GM20000 (cell line): ENCODE measurements around the gene IL36RN.

Experiments used
- DNase-seq: peaks from one replicate; pipeline ENCODE4 v3.0.0; 2012; ENCODE audit warnings: low spot score
- TF ChIP-seq, protein P1 (sequence below): IDR thresholded peaks from 2 replicates; pipeline ENCODE4 v1.5.1; 2012; ENCODE audit warnings: mild to moderate bottlenecking, control low read depth; ENCODE audit errors: extremely low read depth, missing control alignments

The IL36RN gene

GRCh38 chr2:113079131-113079530 lies 20.1 kb downstream of the IL36RN start:
- no peak for DNase-seq
- TF ChIP-seq, protein P1, sequence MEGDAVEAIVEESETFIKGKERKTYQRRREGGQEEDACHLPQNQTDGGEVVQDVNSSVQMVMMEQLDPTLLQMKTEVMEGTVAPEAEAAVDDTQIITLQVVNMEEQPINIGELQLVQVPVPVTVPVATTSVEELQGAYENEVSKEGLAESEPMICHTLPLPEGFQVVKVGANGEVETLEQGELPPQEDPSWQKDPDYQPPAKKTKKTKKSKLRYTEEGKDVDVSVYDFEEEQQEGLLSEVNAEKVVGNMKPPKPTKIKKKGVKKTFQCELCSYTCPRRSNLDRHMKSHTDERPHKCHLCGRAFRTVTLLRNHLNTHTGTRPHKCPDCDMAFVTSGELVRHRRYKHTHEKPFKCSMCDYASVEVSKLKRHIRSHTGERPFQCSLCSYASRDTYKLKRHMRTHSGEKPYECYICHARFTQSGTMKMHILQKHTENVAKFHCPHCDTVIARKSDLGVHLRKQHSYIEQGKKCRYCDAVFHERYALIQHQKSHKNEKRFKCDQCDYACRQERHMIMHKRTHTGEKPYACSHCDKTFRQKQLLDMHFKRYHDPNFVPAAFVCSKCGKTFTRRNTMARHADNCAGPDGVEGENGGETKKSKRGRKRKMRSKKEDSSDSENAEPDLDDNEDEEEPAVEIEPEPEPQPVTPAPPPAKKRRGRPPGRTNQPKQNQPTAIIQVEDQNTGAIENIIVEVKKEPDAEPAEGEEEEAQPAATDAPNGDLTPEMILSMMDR, result no peak

DNA sequence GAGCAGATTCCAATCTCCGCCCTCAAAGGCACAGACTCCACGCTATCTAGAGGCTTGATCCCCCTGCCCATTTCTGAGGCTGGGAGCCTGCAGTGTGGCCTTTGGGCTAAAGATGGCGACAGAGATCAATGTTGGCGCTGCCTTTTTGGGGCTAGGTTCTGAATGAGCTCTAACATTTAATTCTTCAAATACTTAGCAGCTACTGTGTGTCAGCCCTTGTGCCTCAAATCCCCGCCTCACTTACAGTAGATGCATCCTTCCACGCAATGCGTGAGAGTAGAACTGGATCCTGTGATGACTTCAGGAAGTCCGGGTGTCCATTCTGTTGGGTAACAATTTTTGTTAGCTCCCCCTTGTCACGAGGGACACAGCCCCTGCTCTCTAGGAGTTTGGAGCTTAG lies 21.1 kb downstream of the IL36RN start:
- TF ChIP-seq, protein P1, result peak; percentile 88
- DNase-seq, result peak; percentile 54

- TF ChIP-seq, protein P1, result no peak
- DNase-seq, result no peak
Measured at GRCh38 chr2:113081488-113082210, 22.7 kb downstream of the IL36RN start.

DNA sequence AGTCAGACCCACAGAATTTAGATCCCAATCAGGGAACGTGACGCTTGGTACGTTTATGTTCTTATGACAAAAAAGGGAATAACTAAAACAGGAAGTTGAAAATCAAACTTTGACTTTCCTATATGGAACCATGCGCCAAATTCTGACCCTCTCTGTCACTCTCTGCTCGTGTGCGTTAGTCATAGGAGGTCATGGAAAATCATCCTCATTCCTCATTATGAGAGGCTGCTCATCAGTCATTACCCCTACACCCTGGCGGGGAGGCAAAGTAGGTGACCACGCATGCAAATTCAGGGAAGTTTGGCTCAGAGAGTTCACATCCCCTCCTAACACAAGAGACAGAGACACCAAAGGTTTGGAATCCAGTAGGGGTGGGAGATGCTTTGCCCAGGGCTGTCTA lies 24.3 kb downstream of the IL36RN start:
- TF ChIP-seq, protein P1, result no peak
- DNase-seq, result no peak

GRCh38 chr2:113084249-113085000 lies 25.4 kb downstream of the IL36RN start:
- peak; percentile 31 for DNase-seq

DNA sequence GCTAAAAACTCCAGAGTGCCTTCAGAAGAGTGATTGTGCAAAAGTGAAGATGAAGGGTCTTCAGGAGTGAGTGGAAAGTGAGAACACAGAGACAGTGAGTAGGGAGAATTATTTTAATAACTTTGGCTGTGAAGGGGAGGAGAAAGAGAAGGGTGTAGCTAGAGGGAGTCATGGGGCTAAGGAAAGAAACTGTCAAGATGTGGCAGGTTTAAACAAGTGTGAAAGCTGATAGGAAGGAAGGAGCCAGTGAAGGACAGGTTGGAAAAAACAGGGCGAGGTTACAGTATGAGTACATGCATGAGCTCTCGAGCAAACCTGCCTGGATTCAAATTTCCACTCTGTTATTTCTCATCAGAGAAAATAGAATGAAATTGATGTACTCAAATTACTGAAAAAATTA lies 26.5 kb downstream of the IL36RN start:
- no peak for DNase-seq
- TF ChIP-seq, protein P1, result no peak

More at GRCh38 chr2:113084249-113085000, 25.4 kb downstream of the IL36RN start:
- TF ChIP-seq, protein P1, result peak; percentile 11

GRCh38 chr2:113088213-113088992 lies 29.4 kb downstream of the IL36RN start:
- TF ChIP-seq, protein P1, result no peak
- no peak for DNase-seq
